SK-N-MC (cell line): ENCODE measurements around the gene GPR152.
A peak's percentile ranks its signal among the peaks of the same experiment; 100 is the strongest.
"Not testable (repeated sequence)": the region's sequence is repeated elsewhere in the genome, so short reads cannot be mapped to it uniquely, and the experiment has no call there.

Experiments used
- DNase-seq: peaks from one replicate; pipeline ENCODE4 v3.0.0-alpha.2; 2011; ENCODE audit warnings: low read depth, low spot score
- H3K27ac ChIP-seq: fragments of 200-600 bp; sonication (generic); 2 replicates; pipeline ENCODE4 v1.5.1; 2016; ENCODE audit warnings: mixed run types
- H3K36me3 ChIP-seq: fragments of 200-600 bp; sonication (generic); 2 replicates; pipeline ENCODE4 v1.6.1; 2017; ENCODE audit warnings: antibody characterized with exemption, low read length, mixed read lengths; ENCODE audit not compliant: insufficient read depth
- H3K4me3 ChIP-seq: fragments of 200-600 bp; sonication (generic); 2 replicates; pipeline ENCODE4 v1.5.1; 2016
- H3K9ac ChIP-seq: fragments of 200-600 bp; sonication (generic); 2 replicates; pipeline ENCODE4 v1.8.0; 2017; ENCODE audit warnings: mixed run types, mixed read lengths; ENCODE audit not compliant: insufficient read length
- H3K9me3 ChIP-seq: fragments of 200-600 bp; sonication (generic); 2 replicates; pipeline ENCODE4 v1.6.1; 2017; ENCODE audit warnings: low read depth, mild to moderate bottlenecking, antibody characterized with exemption, low read length, moderate library complexity, mixed read lengths
- EZH2 ChIP-seq: fragments of 200-600 bp; sonication (generic); IDR thresholded peaks from one replicate; pipeline ENCODE4 v1.6.1; 2017; ENCODE audit warnings: antibody characterized with exemption
- FOXP2 ChIP-seq: optimal IDR thresholded peaks from 2 replicates; pipeline ENCODE3; 2011; ENCODE audit warnings: mild to moderate bottlenecking, moderate library complexity; ENCODE audit not compliant: insufficient read depth; ENCODE audit errors: extremely low read length, control extremely low read depth
- POLR2AphosphoS5 ChIP-seq: IDR thresholded peaks from 2 replicates; pipeline ENCODE4 v1.6.1; 2012; ENCODE audit warnings: mild to moderate bottlenecking, low read depth, low read length, borderline replicate concordance

The GPR152 gene

GRCh38 chr11:67406420-67406968, 46.0 kb downstream of the GPR152 start:
- no peak for TF ChIP-seq POLR2AphosphoS5
- no peak for DNase-seq
- no peak overlapping the region for H3K27ac ChIP-seq
- no peaks in the 10 kb centered on the region for H3K9me3 ChIP-seq
- no peaks in the 10 kb centered on the region for H3K36me3 ChIP-seq
- H3K4me3 ChIP-seq, result no peak overlapping the region
- H3K9ac ChIP-seq, result no peak overlapping the region

GRCh38 chr11:67405688-67406339, 46.7 kb downstream of the GPR152 start:
- no peak overlapping the region for H3K27ac ChIP-seq

GRCh38 chr11:67405196-67405567, 47.3 kb downstream of the GPR152 start:
- Histone ChIP-seq H3K4me3 (no peak overlapping the region), H3K27ac (no peak overlapping the region), H3K9me3 (no peaks in the 10 kb centered on the region), H3K36me3 (peaks cover 1% of the 10 kb centered on the region; the same call in 1 of the 2 replicates), H3K9ac (no peak overlapping the region)
- no peak for TF ChIP-seq POLR2AphosphoS5
- no peak for TF ChIP-seq EZH2
- no peak for TF ChIP-seq FOXP2
- no peak for DNase-seq

More at GRCh38 chr11:67405688-67406339, 46.7 kb downstream of the GPR152 start:
- no peak for DNase-seq
- Histone ChIP-seq H3K36me3 (no peaks in the 10 kb centered on the region), H3K9ac (no peak overlapping the region), H3K9me3 (no peaks in the 10 kb centered on the region), H3K4me3 (no peak overlapping the region)
- TF ChIP-seq FOXP2, result no peak
- no peak for TF ChIP-seq EZH2
- TF ChIP-seq POLR2AphosphoS5, result no peak

GRCh38 chr11:67404515-67405195, 47.9 kb downstream of the GPR152 start:
- Histone ChIP-seq H3K36me3 (peaks cover 3% of the 10 kb centered on the region; the same call in 1 of the 2 replicates), H3K27ac (no peak overlapping the region), H3K9ac (no peak overlapping the region), H3K9me3 (no peaks in the 10 kb centered on the region), H3K4me3 (no peak overlapping the region)
- DNase-seq, result no peak
- TF ChIP-seq FOXP2 (no peak), EZH2 (no peak), POLR2AphosphoS5 (no peak)

- peaks cover 18% of the 10 kb centered on the region; the same call in 1 of the 2 replicates for H3K36me3 ChIP-seq
These were observed 49.4 kb downstream of the GPR152 start for GRCh38 chr11:67403085-67403484.

GRCh38 chr11:67402192-67402839, 50.2 kb downstream of the GPR152 start:
- DNase-seq, H3K9me3 ChIP-seq: not testable (repeated sequence)
- peaks cover 26% of the 10 kb centered on the region for H3K36me3 ChIP-seq
- peak overlapping the region; percentile 94 for H3K27ac ChIP-seq
- peak overlapping the region; percentile 66 for H3K9ac ChIP-seq
- H3K4me3 ChIP-seq, result peak overlapping the region; percentile 72

More at GRCh38 chr11:67403085-67403484, 49.4 kb downstream of the GPR152 start:
- H3K9me3 ChIP-seq, H3K9ac ChIP-seq, DNase-seq, H3K4me3 ChIP-seq, H3K27ac ChIP-seq: not testable (repeated sequence)

GRCh38 chr11:67401495-67402191, 50.9 kb downstream of the GPR152 start, which contains the start of gene PPP1CA:
PPP1CA (minus strand) TSS chr11:67401858; CDS start chr11:67401782, 76 bp downstream.
- Histone ChIP-seq H3K4me3 (peak within 1 kb of the TSS; percentile 83), H3K36me3 (peaks cover 32% of the 10 kb centered on the region), H3K9ac (peak within 1 kb of the TSS; percentile 88), H3K27ac (peak within 1 kb of the TSS; percentile 94), H3K9me3 (no peaks in the 10 kb centered on the region)
- DNase-seq, result no peak
- TF ChIP-seq POLR2AphosphoS5, result peak; percentile 72; the same call in 1 of the 2 replicates
- TF ChIP-seq EZH2, result no peak
- TF ChIP-seq FOXP2, result no peak
